AG10803 (cell line): ENCODE results near the gene NPTXR.

Experiments
- DNase-seq: peaks from one replicate; pipeline ENCODE4 v3.0.0; 2010; ENCODE audit warnings: low read depth
- H3K4me3 ChIP-seq: 2 replicates; pipeline ENCODE4 v1.5.1; 2011; ENCODE audit warnings: mild to moderate bottlenecking, low read length, control low read depth
- TF ChIP-seq, protein P1 (sequence below): conservative IDR thresholded peaks from 2 replicates; pipeline ENCODE4 v1.5.1; 2011; ENCODE audit warnings: mild to moderate bottlenecking, low read length, control low read depth, inconsistent platforms

The NPTXR gene

GRCh38 chr22:38795569-38795968 lies 48.3 kb downstream of the NPTXR start:
- H3K4me3 ChIP-seq, result no peak overlapping the region
- TF ChIP-seq, protein P1, sequence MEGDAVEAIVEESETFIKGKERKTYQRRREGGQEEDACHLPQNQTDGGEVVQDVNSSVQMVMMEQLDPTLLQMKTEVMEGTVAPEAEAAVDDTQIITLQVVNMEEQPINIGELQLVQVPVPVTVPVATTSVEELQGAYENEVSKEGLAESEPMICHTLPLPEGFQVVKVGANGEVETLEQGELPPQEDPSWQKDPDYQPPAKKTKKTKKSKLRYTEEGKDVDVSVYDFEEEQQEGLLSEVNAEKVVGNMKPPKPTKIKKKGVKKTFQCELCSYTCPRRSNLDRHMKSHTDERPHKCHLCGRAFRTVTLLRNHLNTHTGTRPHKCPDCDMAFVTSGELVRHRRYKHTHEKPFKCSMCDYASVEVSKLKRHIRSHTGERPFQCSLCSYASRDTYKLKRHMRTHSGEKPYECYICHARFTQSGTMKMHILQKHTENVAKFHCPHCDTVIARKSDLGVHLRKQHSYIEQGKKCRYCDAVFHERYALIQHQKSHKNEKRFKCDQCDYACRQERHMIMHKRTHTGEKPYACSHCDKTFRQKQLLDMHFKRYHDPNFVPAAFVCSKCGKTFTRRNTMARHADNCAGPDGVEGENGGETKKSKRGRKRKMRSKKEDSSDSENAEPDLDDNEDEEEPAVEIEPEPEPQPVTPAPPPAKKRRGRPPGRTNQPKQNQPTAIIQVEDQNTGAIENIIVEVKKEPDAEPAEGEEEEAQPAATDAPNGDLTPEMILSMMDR, result no peak
- DNase-seq, result no peak

GRCh38 chr22:38793721-38794466 lies 49.9 kb downstream of the NPTXR start, which contains the start of gene DNAL4:
Gene DNAL4, minus strand, starts transcription at chr22:38794143. Its CDS starts 11,412 bp downstream, at chr22:38782731.
- DNase-seq, result peak; percentile 98
- TF ChIP-seq, protein P1, result no peak
- peak within 1 kb of the TSS; percentile 96 for H3K4me3 ChIP-seq

GRCh38 chr22:38793317-38793716 lies 50.5 kb downstream of the NPTXR start:
- TF ChIP-seq, protein P1, result no peak
- peak overlapping the region; percentile 96 for H3K4me3 ChIP-seq
- no peak for DNase-seq

DNA sequence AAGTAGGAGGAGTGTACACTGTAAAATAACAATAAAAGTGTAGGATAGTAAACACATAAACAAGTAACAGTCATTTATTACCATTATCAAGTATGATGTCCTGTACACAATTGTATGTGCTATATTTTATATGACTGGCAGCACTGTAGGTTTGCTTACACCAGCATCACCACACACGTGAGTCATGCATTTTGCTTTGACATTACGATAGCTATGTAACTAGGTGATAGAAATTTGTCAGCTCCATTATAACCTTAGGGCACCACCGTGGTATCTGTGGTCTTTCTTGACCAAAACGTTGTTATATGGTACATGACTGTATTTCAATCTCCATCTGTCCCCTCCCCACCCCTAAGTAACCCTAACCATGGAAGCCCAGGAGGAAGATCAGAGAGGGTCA lies 51.0 kb downstream of the NPTXR start:
- TF ChIP-seq, protein P1, result no peak
- peak overlapping the region; percentile 96 for H3K4me3 ChIP-seq
- no peak for DNase-seq

DNA sequence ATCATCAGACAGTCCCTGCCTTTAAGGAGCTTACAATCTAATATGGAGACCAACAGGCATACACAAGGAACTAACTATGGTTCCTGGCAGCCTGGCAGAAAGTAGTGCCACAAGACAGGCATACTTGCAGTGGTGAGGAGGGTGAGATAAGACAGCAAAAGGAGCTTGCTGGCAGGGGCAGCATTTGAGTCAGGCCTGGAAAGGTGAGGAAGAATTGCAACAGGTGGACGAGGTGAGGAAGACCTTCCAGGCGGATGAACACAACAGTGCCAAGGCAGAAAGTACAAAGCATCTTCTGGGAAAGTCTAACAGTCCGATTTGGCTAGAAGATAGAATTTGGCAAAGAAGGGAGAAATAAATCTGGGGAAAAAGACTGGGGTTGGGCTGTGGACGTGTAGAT lies 54.2 kb downstream of the NPTXR start:
- DNase-seq, result no peak
- H3K4me3 ChIP-seq, result no peak overlapping the region
- TF ChIP-seq, protein P1, result no peak

DNA sequence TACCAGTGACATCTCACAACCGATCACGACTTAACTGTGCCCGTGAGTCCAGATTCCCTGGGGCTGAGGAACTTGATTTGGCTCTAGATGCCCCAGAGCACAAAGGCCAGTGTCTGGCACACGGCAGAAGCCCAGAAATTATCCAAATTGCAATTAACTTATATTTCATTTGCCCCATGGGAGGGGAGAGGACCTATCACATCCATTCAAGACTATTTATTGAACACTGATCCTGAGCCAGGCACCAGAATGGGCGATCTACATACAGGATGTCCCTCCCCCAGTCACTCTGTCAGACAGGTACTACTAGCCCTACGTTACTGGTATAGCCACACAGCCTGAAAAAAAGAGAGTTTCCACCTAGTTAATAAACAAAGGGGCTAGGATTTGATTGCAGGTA lies 55.0 kb downstream of the NPTXR start:
- TF ChIP-seq, protein P1, result no peak
- no peak overlapping the region for H3K4me3 ChIP-seq
- no peak for DNase-seq

DNA sequence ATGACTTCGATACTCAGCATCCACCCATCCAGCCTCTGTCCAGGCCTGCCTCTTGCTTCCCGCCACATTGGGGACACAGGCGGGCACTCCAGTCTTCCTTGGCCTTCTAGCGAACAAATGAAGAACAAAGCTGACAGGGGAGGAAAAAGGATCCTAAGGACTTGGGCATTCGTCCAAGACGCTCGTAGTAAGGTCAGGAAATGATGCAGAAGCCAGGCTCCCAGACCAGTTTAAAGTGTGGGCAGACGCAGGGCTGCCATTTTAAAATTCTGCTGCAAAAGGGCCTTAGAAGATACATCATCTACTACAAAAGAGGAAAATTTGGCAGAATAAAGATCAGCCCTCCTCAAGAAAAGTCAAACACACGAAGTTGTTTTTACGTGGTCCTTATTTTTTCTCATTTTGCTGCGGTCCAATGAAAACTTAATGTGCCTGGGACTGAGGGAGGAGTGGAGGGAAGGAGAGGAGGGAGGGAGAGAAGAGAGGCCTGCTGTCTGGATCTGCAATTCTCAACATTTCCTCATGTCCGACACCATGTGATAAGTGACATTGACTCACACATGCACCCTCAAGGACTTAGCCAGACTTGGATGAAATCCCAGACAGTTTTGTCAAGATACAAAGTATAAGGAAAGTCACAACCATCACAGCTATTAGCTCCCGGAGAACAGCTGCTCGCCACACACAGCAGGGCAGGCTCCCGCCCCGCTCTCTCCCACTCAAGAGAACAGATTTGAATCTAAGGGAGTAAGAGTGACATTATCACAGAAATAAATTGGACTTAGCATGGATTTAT lies 55.6 kb downstream of the NPTXR start:
- DNase-seq, result peak; percentile 96
- H3K4me3 ChIP-seq, result no peak overlapping the region
- TF ChIP-seq, protein P1, result no peak
